ENCODE data around the gene SDR42E2. TPM values are rescaled to one million over a fixed set of nuclear protein-coding genes. Genes with fewer than 3 reads are reported as not detected.
A peak's percentile ranks its signal among the peaks of the same experiment; 100 is the strongest.

The SDR42E2 gene
- total RNA-seq, 1 donor from 2014 or later = not detected

GRCh38 chr16:22198547-22199293 is 36.4 kb downstream of the SDR42E2 start:
- Histone ChIP-seq H3K9me3 (no peaks in the 10 kb centered on the region), H3K4me3 (no peak overlapping the region), H3K27ac (peak overlapping the region; percentile 85 to 89), H3K4me1 (peaks cover 0 to 23% of the 10 kb centered on the region in 2 donors), H3K36me3 (no peaks in the 10 kb centered on the region), H3K27me3 (no peaks in the 10 kb centered on the region)
- intact Hi-C loops (cut with DNase I) = loop anchor here (1.0 to 10.0 kb wide), 7 partner anchors 9 to 1446 kb away; partner anchors contain the start of genes CDR2, DCTN5, PALB2 and USP31
- TF ChIP-seq, protein P1, sequence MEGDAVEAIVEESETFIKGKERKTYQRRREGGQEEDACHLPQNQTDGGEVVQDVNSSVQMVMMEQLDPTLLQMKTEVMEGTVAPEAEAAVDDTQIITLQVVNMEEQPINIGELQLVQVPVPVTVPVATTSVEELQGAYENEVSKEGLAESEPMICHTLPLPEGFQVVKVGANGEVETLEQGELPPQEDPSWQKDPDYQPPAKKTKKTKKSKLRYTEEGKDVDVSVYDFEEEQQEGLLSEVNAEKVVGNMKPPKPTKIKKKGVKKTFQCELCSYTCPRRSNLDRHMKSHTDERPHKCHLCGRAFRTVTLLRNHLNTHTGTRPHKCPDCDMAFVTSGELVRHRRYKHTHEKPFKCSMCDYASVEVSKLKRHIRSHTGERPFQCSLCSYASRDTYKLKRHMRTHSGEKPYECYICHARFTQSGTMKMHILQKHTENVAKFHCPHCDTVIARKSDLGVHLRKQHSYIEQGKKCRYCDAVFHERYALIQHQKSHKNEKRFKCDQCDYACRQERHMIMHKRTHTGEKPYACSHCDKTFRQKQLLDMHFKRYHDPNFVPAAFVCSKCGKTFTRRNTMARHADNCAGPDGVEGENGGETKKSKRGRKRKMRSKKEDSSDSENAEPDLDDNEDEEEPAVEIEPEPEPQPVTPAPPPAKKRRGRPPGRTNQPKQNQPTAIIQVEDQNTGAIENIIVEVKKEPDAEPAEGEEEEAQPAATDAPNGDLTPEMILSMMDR (IDR thresholded peaks at IDR 0.05) = no peak
- no peak for DNase-seq (ENCODE audit: low spot score in 2 of 2)

DNA sequence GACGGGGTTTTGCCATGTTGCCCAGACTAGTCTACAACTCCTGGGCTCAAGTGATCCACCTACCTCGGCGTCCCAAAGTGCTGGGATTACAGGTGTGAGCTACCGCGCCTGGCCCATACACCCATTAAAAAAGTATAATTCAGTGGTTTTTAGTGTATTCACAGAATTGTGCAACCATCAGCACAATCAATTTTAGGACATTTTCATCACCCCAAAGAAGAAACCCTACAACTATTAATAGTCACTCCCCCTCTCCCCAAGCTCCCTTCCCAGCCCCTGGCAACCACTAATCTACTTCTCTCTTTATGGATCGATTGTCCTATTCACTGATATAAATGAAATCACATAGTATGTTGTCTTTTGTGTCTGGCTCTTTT is 39.9 kb downstream of the SDR42E2 start:
- TF ChIP-seq, protein P1 (IDR thresholded peaks at IDR 0.05) = no peak
- H3K36me3 ChIP-seq = no peaks in the 10 kb centered on the region
- H3K27ac ChIP-seq = no peak overlapping the region
- no peaks in the 10 kb centered on the region for H3K9me3 ChIP-seq
- no peaks in the 10 kb centered on the region for H3K27me3 ChIP-seq
- no peak overlapping the region for H3K4me3 ChIP-seq
- no peak for DNase-seq (ENCODE audit: low spot score in 2 of 2)
- peaks cover 0 to 30% of the 10 kb centered on the region in 2 donors for H3K4me1 ChIP-seq
- intact Hi-C loops (cut with DNase I) = no loop called here

- H3K36me3 ChIP-seq = no peaks in the 10 kb centered on the region
- H3K4me3 ChIP-seq = no peak overlapping the region
- no peaks in the 10 kb centered on the region for H3K27me3 ChIP-seq
- TF ChIP-seq, protein P1 (IDR thresholded peaks at IDR 0.05) = no peak
- no peak overlapping the region for H3K27ac ChIP-seq
- peaks cover 0 to 34% of the 10 kb centered on the region in 2 donors for H3K4me1 ChIP-seq
- no peak for DNase-seq (ENCODE audit: low spot score in 2 of 2)
- intact Hi-C loops (cut with DNase I) = no loop called here
- no peaks in the 10 kb centered on the region for H3K9me3 ChIP-seq
Measured at GRCh38 chr16:22203091-22203490, 40.8 kb downstream of the SDR42E2 start.

DNA sequence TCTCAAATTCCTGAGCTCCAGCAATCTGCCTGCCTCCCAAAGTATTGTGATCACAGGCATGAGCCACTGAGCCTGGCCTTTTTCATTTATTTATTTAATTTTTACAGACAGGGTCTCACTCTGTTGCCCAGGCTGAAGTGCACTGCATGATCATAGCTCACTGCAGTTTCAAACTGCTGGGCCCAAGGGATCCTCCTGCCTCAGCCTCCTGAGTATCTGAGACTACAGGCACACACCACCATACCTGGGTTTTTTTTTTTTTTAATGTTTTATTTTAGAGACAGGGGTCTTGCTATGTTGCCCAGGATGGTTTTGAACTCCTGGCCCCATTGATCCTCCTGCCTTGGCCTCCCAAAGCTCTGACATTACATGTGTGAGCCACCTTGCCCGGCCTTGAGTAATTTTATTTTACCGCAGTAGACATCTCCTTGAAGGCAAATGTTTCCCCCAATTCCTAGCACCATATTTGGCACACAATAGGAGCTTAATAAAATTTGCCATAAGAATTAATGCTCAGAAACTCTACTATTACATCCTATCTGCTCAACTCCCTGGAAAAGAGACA is 41.9 kb downstream of the SDR42E2 start:
- H3K9me3 ChIP-seq = no peaks in the 10 kb centered on the region
- H3K4me3 ChIP-seq = no peak overlapping the region
- no peak for DNase-seq (ENCODE audit: low spot score in 2 of 2)
- peaks cover 0 to 31% of the 10 kb centered on the region in 2 donors for H3K4me1 ChIP-seq
- no peaks in the 10 kb centered on the region for H3K27me3 ChIP-seq
- TF ChIP-seq, protein P1 (IDR thresholded peaks at IDR 0.05) = no peak
- peak overlapping the region in 1 of 2 donors; percentile 88 for H3K27ac ChIP-seq
- intact Hi-C loops (cut with DNase I) = no loop called here
- no peaks in the 10 kb centered on the region for H3K36me3 ChIP-seq

DNA sequence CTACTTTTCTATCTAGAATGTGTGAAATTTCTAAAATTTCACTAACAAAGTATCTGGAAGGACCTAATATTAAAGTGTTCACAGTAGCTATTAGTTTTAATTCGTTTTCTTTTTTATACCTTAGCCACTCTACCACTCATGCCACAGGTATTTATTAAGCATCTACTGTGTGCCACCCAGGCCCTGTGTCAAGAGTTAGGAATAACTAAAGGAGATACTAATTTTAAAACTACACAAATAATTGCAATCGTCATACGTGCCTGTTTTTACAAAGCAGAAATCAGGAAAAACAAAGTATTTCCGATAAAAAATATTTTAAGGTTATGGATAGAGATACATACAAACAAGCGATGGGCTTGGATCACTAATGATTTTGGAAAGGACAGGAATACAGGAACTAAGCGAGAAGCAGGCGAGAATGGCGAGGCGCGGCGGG is 43.3 kb downstream of the SDR42E2 start:
- no peaks in the 10 kb centered on the region for H3K9me3 ChIP-seq
- no peak for DNase-seq (ENCODE audit: low spot score in 2 of 2)
- intact Hi-C loops (cut with DNase I) = loop anchor here (1.0 to 5.0 kb wide), 5 partner anchors 9 to 1298 kb away; no protein-coding TSS in a partner anchor
- H3K4me3 ChIP-seq = peak overlapping the region; percentile 74 to 85
- no peaks in the 10 kb centered on the region for H3K36me3 ChIP-seq
- peaks cover 3 to 38% of the 10 kb centered on the region in 2 donors for H3K4me1 ChIP-seq
- TF ChIP-seq, protein P1 (IDR thresholded peaks at IDR 0.05) = no peak
- H3K27ac ChIP-seq = peak overlapping the region; percentile 87 to 88
- H3K27me3 ChIP-seq = no peaks in the 10 kb centered on the region
